GM18498 (cell line): ENCODE measurements around the gene EPB41L5.
"Not testable (repeated sequence)": the region's sequence is repeated elsewhere in the genome, so short reads cannot be mapped to it uniquely, and the experiment has no call there.

ENCODE experiments used
- ATAC-seq: cut with Tn5 transposase; IDR thresholded peaks from one replicate; pipeline ENCODE4 v1.9.1; 2021; ENCODE audit warnings: mild to moderate bottlenecking, moderate library complexity; ENCODE audit not compliant: unreplicated experiment

The EPB41L5 gene

GRCh38 chr2:120029672-120030640, 17.1 kb downstream of the EPB41L5 start:
- ATAC-seq = no peak

GRCh38 chr2:120032297-120032696, 19.4 kb downstream of the EPB41L5 start:
- ATAC-seq = no peak

GRCh38 chr2:120034027-120034426, 21.1 kb downstream of the EPB41L5 start:
- ATAC-seq = no peak

- ATAC-seq = no peak
Measured at GRCh38 chr2:120034621-120035020, 21.7 kb downstream of the EPB41L5 start.

GRCh38 chr2:120036145-120036544, 23.3 kb downstream of the EPB41L5 start:
- ATAC-seq = no peak

- ATAC-seq = no peak
Measured at GRCh38 chr2:120037995-120038541, 25.2 kb downstream of the EPB41L5 start.

- ATAC-seq = no peak
Measured at GRCh38 chr2:120042359-120042758, 29.5 kb downstream of the EPB41L5 start.

GRCh38 chr2:120044336-120044735, 31.5 kb downstream of the EPB41L5 start:
- ATAC-seq = no peak

GRCh38 chr2:120045775-120046174, 32.9 kb downstream of the EPB41L5 start:
- ATAC-seq = not testable (repeated sequence)

GRCh38 chr2:120046252-120046651, 33.4 kb downstream of the EPB41L5 start:
- not testable (repeated sequence) for ATAC-seq

- ATAC-seq = no peak
Measured at GRCh38 chr2:120052597-120052996, 39.7 kb downstream of the EPB41L5 start.

GRCh38 chr2:120053891-120054290, 41.0 kb downstream of the EPB41L5 start:
- ATAC-seq = no peak

- no peak for ATAC-seq
Measured at GRCh38 chr2:120059483-120059882, 46.6 kb downstream of the EPB41L5 start.

GRCh38 chr2:120060088-120060623, 47.3 kb downstream of the EPB41L5 start:
- no peak for ATAC-seq

- no peak for ATAC-seq
Measured at GRCh38 chr2:120064664-120065063, 51.8 kb downstream of the EPB41L5 start.

GRCh38 chr2:120066800-120067547, 54.1 kb downstream of the EPB41L5 start:
- ATAC-seq = no peak

GRCh38 chr2:120068040-120068658, 55.3 kb downstream of the EPB41L5 start:
- ATAC-seq = not testable (repeated sequence)

GRCh38 chr2:120075545-120075944, 62.7 kb downstream of the EPB41L5 start:
- no peak for ATAC-seq

- no peak for ATAC-seq
Measured at GRCh38 chr2:120077896-120078295, 65.0 kb downstream of the EPB41L5 start.

GRCh38 chr2:120079647-120080046, 66.8 kb downstream of the EPB41L5 start:
- no peak for ATAC-seq

GRCh38 chr2:120091436-120091835, 78.6 kb downstream of the EPB41L5 start:
- ATAC-seq = no peak
